Retinal pigment epithelial cell (primary cell): ENCODE data around the gene TSPAN17.
"Not testable (repeated sequence)": the region's sequence is repeated elsewhere in the genome, so short reads cannot be mapped to it uniquely, and the experiment has no call there.

Experiments
- DNase-seq: peaks from one replicate; pipeline ENCODE4 v3.0.0-alpha.2; 2010; ENCODE audit warnings: low read depth
- H3K4me3 ChIP-seq: 2 replicates; pipeline ENCODE4 v1.5.1; 2011; ENCODE audit warnings: mild to moderate bottlenecking, low read length, control low read depth, moderate library complexity
- TF ChIP-seq, protein P1 (sequence below): conservative IDR thresholded peaks from 2 replicates; pipeline ENCODE4 v1.5.1; 2011; ENCODE audit warnings: low read depth, low read length, control low read depth, inconsistent platforms

The TSPAN17 gene

DNA sequence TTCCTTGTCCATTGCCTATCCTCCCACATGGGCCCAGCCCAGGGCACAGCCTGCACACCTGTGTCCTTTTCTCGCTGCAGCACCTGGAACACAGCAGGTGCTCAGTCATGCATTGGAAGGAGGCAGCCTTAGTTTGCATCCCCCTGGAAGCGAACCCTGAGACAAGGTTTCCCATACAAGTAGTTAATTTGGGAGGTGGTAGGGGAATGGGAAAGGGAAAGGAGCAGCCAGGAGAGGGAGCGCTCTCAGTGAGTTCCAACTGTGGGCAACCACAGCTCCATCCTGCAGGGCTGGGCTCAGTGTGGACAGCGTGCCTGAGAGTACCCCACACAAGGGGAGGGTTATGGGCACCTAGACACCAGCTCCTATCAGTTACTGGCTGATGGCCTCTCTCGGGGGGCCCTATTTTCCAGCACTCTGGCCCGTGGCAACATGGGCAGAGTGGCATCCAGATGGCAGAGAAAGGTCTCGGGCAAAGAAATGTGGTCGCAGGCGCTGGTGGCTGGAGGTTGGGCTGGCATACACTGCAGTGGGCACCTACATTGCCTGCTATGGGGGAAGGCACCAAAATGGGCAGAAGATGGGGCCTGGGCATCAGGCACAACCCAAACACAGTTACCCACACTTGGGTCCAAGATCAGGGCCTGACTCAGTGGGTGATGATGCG is 50.1 kb downstream of the TSPAN17 start:
- no peak for DNase-seq
- no peak overlapping the region for H3K4me3 ChIP-seq
- TF ChIP-seq, protein P1, sequence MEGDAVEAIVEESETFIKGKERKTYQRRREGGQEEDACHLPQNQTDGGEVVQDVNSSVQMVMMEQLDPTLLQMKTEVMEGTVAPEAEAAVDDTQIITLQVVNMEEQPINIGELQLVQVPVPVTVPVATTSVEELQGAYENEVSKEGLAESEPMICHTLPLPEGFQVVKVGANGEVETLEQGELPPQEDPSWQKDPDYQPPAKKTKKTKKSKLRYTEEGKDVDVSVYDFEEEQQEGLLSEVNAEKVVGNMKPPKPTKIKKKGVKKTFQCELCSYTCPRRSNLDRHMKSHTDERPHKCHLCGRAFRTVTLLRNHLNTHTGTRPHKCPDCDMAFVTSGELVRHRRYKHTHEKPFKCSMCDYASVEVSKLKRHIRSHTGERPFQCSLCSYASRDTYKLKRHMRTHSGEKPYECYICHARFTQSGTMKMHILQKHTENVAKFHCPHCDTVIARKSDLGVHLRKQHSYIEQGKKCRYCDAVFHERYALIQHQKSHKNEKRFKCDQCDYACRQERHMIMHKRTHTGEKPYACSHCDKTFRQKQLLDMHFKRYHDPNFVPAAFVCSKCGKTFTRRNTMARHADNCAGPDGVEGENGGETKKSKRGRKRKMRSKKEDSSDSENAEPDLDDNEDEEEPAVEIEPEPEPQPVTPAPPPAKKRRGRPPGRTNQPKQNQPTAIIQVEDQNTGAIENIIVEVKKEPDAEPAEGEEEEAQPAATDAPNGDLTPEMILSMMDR = no peak

DNA sequence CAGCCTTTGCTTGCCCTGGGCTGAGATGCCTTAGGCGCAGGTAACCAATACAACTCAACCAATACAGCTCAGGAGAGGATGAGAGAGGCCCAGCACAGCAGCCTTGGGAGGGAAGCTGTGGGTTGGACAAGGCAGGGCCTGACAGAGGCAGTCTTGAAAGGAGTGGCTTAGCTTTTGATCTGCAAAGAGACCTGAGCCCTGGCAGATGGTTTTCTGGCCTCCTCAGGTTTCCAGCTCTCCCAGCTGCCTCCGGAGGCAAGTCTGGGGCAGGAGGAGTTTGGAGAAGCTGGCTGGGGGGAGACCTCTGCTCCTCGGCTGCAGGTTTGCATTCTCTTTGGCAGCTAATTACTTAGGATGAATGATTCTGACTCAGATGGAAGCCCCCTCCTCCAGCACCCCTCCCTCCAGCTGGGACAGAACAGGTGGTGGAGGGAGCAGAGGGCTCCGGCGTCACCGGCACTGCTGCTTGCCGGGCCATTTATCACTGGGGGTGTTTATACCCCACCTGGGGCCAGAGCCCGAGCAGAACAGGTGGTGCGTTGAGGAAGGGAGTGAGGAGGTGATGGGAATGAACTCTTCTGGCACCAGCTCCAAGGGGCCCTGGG is 50.8 kb downstream of the TSPAN17 start:
- DNase-seq = no peak
- no peak overlapping the region for H3K4me3 ChIP-seq
- TF ChIP-seq, protein P1 = no peak

DNA sequence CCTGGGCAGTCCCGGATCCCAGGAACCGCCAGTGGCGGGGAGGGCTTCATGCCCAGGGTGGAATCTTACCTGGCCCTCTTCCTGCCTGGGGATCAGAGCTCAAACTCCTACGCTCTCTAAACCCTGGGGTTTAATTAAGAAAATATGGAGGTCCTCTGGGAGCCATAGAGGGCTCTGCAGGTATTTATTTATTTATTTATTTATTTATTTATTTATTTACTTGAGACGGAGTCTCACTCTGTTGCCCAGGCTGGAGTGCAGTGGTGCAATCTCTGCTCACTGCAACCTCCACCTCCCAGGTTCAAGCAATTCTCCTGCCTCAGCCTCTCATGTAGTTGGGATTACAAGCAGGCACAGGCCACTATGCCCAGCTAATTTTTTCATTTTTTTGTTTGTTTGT is 52.2 kb downstream of the TSPAN17 start:
- not testable (repeated sequence) for H3K4me3 ChIP-seq, DNase-seq

DNA sequence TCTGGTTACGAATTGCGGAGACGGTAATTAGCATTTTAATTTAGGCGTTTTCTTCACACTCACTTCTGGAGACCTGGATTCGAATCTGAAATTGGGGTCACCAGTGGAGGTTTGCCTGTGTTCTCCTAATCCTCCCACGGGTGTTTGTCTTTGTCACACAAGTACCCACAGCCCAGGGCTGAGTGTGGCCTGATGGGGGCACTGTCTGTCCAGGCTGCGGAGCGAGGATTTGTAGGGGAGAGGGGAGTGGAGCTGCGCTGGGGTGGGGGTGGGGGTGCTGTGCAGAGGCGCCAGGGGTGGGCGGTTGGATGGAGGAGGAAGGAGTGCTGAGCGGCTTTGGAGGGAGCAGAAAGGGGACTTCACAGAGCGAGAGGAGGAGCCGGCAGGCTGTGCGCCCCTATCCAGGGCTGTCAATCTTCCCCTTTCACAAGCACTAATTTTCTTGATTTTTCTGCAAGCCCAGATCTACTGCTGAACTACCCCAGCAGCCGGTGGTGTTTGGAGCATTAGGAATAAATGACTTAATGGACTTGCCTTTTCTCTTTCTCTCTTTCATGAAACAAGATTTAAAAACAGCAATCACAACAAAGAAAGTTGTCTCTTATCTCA is 53.1 kb downstream of the TSPAN17 start:
- H3K4me3 ChIP-seq = no peak overlapping the region
- TF ChIP-seq, protein P1 = peak; percentile 49
- no peak for DNase-seq

DNA sequence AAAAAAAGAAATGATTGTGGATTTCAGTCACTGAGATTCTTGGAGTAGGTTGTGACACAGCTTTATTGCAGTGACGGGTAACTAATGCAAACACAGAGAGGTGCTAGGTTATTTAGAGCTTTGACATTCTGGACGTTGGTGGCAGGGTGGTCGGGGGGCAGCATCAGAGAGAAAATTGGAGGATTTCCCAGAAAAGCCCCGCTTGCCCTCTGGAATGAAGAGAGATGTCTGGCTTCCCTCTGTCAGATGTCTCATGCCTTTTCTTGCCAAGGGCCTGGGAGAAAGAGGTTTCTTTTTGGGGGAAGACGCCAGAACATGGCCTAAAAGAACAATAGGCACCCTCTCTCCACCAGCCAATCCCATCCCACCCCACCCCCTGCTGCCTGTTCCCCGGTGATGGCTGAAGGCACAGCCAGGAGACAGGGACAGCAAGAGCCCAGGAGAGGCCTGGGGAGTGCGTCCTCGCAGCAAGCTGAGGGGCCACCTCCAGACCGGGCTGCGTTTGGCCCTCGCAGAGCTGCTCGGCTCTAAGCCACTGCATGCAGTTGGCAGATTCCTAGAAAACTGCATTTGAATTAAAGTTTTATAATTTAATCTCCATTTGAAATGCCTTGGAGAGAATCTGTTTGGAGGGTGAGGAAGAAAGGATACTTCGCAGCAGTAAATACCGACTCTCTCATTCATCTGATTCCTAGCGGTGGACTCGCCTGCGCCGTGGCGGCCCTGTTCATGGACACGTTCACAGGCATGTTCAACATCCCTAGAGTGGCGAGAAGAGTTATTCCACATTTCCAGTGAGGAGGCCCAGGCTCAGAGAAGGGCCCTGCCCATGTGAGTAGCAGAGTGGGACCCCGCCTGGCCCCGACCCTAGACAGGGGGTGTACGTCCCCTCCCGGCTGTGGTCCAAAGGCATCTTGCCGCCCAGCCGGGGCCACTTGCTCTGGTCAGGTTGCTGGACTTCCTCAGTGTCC is 55.7 kb downstream of the TSPAN17 start:
- H3K4me3 ChIP-seq = no peak overlapping the region
- DNase-seq = no peak
- TF ChIP-seq, protein P1 = no peak

DNA sequence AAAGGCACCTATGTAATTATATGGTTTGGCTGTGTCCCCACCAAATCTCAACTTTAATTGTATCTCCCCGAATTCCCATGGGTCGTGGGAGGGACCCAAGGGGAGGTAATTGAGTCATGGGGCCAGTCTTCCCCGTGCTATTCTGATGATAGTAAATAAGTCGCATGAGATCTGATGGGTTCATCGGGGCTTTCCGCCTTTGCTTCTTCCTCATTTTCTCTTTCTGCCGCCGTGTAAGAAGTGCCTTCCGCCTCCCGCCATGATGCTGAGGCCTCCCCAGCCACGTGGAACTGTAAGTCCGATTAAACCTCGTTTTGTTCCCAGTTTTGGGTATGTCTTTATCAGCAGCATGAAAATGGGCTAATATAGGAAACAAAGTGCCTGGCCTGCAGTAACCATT is 56.6 kb downstream of the TSPAN17 start:
- H3K4me3 ChIP-seq = no peak overlapping the region
- DNase-seq = no peak
- TF ChIP-seq, protein P1 = no peak

DNA sequence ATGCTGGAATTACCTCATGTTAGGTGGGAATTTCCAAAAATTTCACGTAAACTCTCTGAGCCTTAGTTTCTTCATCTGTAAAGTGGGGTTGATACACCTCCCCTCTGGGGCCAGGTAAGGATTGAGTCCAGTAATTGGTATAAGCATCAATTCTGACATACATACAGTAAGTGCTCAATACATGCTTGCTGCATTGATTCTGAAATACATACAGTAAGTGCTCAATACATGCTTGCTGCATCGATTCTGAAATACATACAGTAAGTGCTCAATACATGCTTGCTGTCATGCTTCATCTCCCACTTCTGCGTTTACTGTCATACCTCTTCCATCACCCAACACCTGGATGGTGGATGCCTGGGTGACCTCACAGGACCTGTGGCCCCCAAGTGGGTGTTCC is 57.1 kb downstream of the TSPAN17 start:
- no peak for DNase-seq
- TF ChIP-seq, protein P1 = no peak
- H3K4me3 ChIP-seq = no peak overlapping the region
